Gastroesophageal sphincter (tissue), 3 donors: ENCODE measurements around the gene CTSE.

ENCODE experiments used
- EP300 ChIP-seq: sonication (generic); formaldehyde crosslinking; IDR thresholded peaks from one replicate; pipeline ENCODE4 v1.6.1; 2017; ENCODE audit warnings: antibody characterized with exemption, mild to moderate bottlenecking
- POLR2A ChIP-seq, 2 donors: fragments of 450-650 bp; IDR thresholded peaks; one replicate each; pipeline ENCODE4 v1.6.1; 2017; ENCODE audit warnings: antibody characterized with exemption in 2 of 2, mild to moderate bottlenecking in 2 of 2, moderate library complexity in 1 of 2
- POLR2AphosphoS5 ChIP-seq: sonication (generic); formaldehyde crosslinking; IDR thresholded peaks from one replicate; pipeline ENCODE4 v1.6.1; 2017; ENCODE audit warnings: antibody characterized with exemption
- TF ChIP-seq, protein P1 (sequence below), 4 experiments: fragments of 200-600 bp in 2 of 4; fragments of 450-650 bp in 2 of 4; sonication (generic) in 1 of 4; IDR thresholded peaks; one replicate each; pipeline ENCODE4 v1.5.1; 2017 to 2019; ENCODE audit warnings: antibody characterized with exemption in 4 of 4, mild to moderate bottlenecking in 2 of 4, moderate library complexity in 2 of 4

DNA sequence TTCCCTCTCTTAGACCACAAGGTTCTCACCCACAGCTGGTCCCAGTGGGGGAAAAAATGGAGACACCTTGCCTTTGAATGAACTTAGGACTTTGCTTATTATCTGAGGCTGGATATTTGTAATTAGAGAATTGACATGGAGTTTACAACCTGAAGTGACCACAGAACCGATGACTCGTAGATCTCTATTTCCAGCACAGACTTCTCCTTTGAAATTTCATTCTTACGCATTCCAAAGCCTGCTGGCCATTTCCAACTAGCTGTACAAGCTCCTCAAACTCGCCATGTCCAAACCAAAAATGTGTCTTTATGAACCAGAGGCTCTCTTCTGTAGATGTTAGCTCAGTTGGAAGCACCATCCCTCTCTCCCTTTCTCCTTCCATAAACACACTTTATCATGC lies 32.5 kb downstream of the CTSE start:
- TF ChIP-seq EP300 (no peak), POLR2A (IDR thresholded peaks at IDR 0.05) (no peak), POLR2AphosphoS5 (no peak)
- TF ChIP-seq, protein P1, sequence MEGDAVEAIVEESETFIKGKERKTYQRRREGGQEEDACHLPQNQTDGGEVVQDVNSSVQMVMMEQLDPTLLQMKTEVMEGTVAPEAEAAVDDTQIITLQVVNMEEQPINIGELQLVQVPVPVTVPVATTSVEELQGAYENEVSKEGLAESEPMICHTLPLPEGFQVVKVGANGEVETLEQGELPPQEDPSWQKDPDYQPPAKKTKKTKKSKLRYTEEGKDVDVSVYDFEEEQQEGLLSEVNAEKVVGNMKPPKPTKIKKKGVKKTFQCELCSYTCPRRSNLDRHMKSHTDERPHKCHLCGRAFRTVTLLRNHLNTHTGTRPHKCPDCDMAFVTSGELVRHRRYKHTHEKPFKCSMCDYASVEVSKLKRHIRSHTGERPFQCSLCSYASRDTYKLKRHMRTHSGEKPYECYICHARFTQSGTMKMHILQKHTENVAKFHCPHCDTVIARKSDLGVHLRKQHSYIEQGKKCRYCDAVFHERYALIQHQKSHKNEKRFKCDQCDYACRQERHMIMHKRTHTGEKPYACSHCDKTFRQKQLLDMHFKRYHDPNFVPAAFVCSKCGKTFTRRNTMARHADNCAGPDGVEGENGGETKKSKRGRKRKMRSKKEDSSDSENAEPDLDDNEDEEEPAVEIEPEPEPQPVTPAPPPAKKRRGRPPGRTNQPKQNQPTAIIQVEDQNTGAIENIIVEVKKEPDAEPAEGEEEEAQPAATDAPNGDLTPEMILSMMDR (IDR thresholded peaks at IDR 0.05), result no peak
